H9 (cell line): ENCODE data around the gene PPIL6. TPM values are rescaled to one million over a fixed set of nuclear protein-coding genes. Genes with fewer than 3 reads are reported as not detected.

ENCODE experiments used
- DNase-seq: peaks from one replicate; pipeline ENCODE4 v3.0.0-alpha.2; 2017
- H2AFZ ChIP-seq: one replicate; pipeline ENCODE4 v1.6.1; 2013; ENCODE audit warnings: mild to moderate bottlenecking, low read length, control low read depth, moderate library complexity
- H2AK5ac ChIP-seq: 2 replicates; pipeline ENCODE4 v1.6.1; 2013; ENCODE audit warnings: low read length, control low read depth, mixed read lengths; ENCODE audit not compliant: insufficient read length
- H2BK120ac ChIP-seq: one replicate; pipeline ENCODE4 v1.6.1; 2013; ENCODE audit warnings: low read depth, mild to moderate bottlenecking, low read length, control low read depth, inconsistent platforms; ENCODE audit not compliant: poor library complexity, severe bottlenecking
- H2BK12ac ChIP-seq: 2 replicates; pipeline ENCODE4 v1.6.1; 2013; ENCODE audit warnings: low read length, control low read depth, mixed read lengths, low read depth; ENCODE audit not compliant: insufficient read length
- H2BK15ac ChIP-seq: 2 replicates; pipeline ENCODE4 v1.6.1; 2013; ENCODE audit warnings: low read depth, low read length, control low read depth
- H2BK20ac ChIP-seq: one replicate; pipeline ENCODE4 v1.6.1; 2013; ENCODE audit warnings: low read depth, mild to moderate bottlenecking, low read length, control low read depth, inconsistent platforms; ENCODE audit not compliant: poor library complexity, severe bottlenecking
- H2BK5ac ChIP-seq: 2 replicates; pipeline ENCODE4 v1.6.1; 2013; ENCODE audit warnings: low read length, control low read depth, mixed read lengths; ENCODE audit not compliant: insufficient read length
- H3K14ac ChIP-seq: 2 replicates; pipeline ENCODE4 v1.6.1; 2013; ENCODE audit warnings: low read length, control low read depth; ENCODE audit not compliant: insufficient read depth
- H3K18ac ChIP-seq: 2 replicates; pipeline ENCODE4 v1.6.1; 2013; ENCODE audit warnings: low read depth, mild to moderate bottlenecking, mixed read lengths, low read length, control low read depth; ENCODE audit not compliant: insufficient read length
- H3K23ac ChIP-seq: 2 replicates; pipeline ENCODE4 v1.6.1; 2013; ENCODE audit warnings: low read length, control low read depth, mixed read lengths, low read depth; ENCODE audit not compliant: insufficient read length
- H3K23me2 ChIP-seq: 2 replicates; pipeline ENCODE4 v1.6.1; 2013; ENCODE audit warnings: low read depth, mild to moderate bottlenecking, mixed read lengths, low read length, control low read depth; ENCODE audit not compliant: insufficient read length, poor library complexity, severe bottlenecking
- H3K27ac ChIP-seq: 2 replicates; pipeline ENCODE4 v1.5.1; 2013; ENCODE audit warnings: low read length, control low read depth, mixed read lengths, low read depth; ENCODE audit not compliant: insufficient read length
- H3K27me3 ChIP-seq: 2 replicates; pipeline ENCODE4 v1.6.1; 2013; ENCODE audit warnings: low read length, control low read depth, inconsistent platforms; ENCODE audit not compliant: insufficient read depth
- H3K4ac ChIP-seq: 2 replicates; pipeline ENCODE4 v1.6.1; 2013; ENCODE audit warnings: low read depth, mild to moderate bottlenecking, control low read depth, inconsistent platforms, low read length, moderate library complexity
- H3K4me1 ChIP-seq: 2 replicates; pipeline ENCODE4 v1.6.1; 2013; ENCODE audit warnings: low read length, control low read depth, inconsistent platforms; ENCODE audit not compliant: insufficient read depth
- H3K4me2 ChIP-seq: 2 replicates; pipeline ENCODE4 v1.6.1; 2013; ENCODE audit warnings: low read length, control low read depth, mixed read lengths; ENCODE audit not compliant: insufficient read length, insufficient read depth
- H3K56ac ChIP-seq: 2 replicates; pipeline ENCODE4 v1.6.1; 2013; ENCODE audit warnings: low read depth, mild to moderate bottlenecking, mixed read lengths, low read length, control low read depth; ENCODE audit not compliant: insufficient read length
- H3K79me1 ChIP-seq: 2 replicates; pipeline ENCODE4 v1.6.1; 2013; ENCODE audit warnings: low read depth, mild to moderate bottlenecking, moderate library complexity, low read length, control low read depth, inconsistent platforms; ENCODE audit not compliant: insufficient read depth, poor library complexity, severe bottlenecking
- H3K79me2 ChIP-seq: 2 replicates; pipeline ENCODE4 v1.6.1; 2013; ENCODE audit warnings: low read length, control low read depth, inconsistent platforms; ENCODE audit not compliant: insufficient read depth
- H3K9ac ChIP-seq: 2 replicates; pipeline ENCODE4 v1.6.1; 2013; ENCODE audit warnings: low read length, control low read depth, mixed read lengths; ENCODE audit not compliant: insufficient read length; ENCODE audit errors: extremely low read depth
- H3K9me3 ChIP-seq: one replicate; pipeline ENCODE4 v1.6.1; 2013; ENCODE audit warnings: low read depth, low read length, inconsistent platforms; ENCODE audit not compliant: control insufficient read depth
- H3T11ph ChIP-seq: one replicate; pipeline ENCODE4 v1.6.1; 2013; ENCODE audit warnings: mild to moderate bottlenecking, low read length, control low read depth, inconsistent platforms
- H4K20me1 ChIP-seq: one replicate; pipeline ENCODE4 v1.6.1; 2013; ENCODE audit not compliant: control insufficient read depth, insufficient read length, insufficient read depth
- H4K5ac ChIP-seq: 2 replicates; pipeline ENCODE4 v1.6.1; 2013; ENCODE audit warnings: low read depth, mild to moderate bottlenecking, mixed read lengths, low read length, control low read depth; ENCODE audit not compliant: insufficient read length
- H4K8ac ChIP-seq: replicated peaks from 2 replicates; pipeline ENCODE4 v1.6.1; 2013; ENCODE audit warnings: low read length, control low read depth, mixed read lengths, low read depth; ENCODE audit not compliant: insufficient read length
- H4K91ac ChIP-seq: 2 replicates; pipeline ENCODE4 v1.6.1; 2013; ENCODE audit warnings: low read depth, mild to moderate bottlenecking, moderate library complexity, mixed read lengths, low read length, control low read depth; ENCODE audit not compliant: insufficient read length
- H3K27ac Mint-ChIP-seq, 3 experiments: 2 replicates in 2 of 3; 3 replicates in 1 of 3; pipeline ENCODE4 v1.8.0; 2020 to 2021; ENCODE audit warnings: mixed read lengths in 3 of 3, mild to moderate bottlenecking in 1 of 3, moderate library complexity in 1 of 3
- H3K27me3 Mint-ChIP-seq: 2 replicates; pipeline ENCODE4 v1.8.0; 2021; ENCODE audit warnings: low read depth, mild to moderate bottlenecking, moderate library complexity, mixed read lengths
- H3K36me3 Mint-ChIP-seq, 3 experiments: 2 replicates in 2 of 3; 3 replicates in 1 of 3; pipeline ENCODE4 v1.8.0; 2020 to 2021; ENCODE audit warnings: low read depth in 3 of 3, mixed read lengths in 3 of 3; ENCODE audit not compliant: insufficient read depth in 1 of 3
- H3K4me1 Mint-ChIP-seq, 2 experiments: 2 replicates each; pipeline ENCODE4 v1.8.0; 2020; ENCODE audit warnings: mixed read lengths in 2 of 2
- H3K4me3 Mint-ChIP-seq, 2 experiments: 2 replicates in 1 of 2; 3 replicates in 1 of 2; pipeline ENCODE4 v1.8.0; 2020 to 2021; ENCODE audit warnings: mild to moderate bottlenecking in 2 of 2, mixed read lengths in 2 of 2, moderate library complexity in 1 of 2
- H3K9me3 Mint-ChIP-seq, 2 experiments: 2 replicates in 1 of 2; 3 replicates in 1 of 2; pipeline ENCODE4 v1.8.0; 2020; ENCODE audit warnings: mild to moderate bottlenecking in 2 of 2, mixed read lengths in 2 of 2, moderate library complexity in 1 of 2
- CTCF ChIP-seq: fragments of 200-600 bp; sonication (generic); conservative IDR thresholded peaks from 3 replicates; pipeline ENCODE4 v1.8.0; 2021; ENCODE audit warnings: antibody characterized with exemption, mild to moderate bottlenecking
- WGBS: extraction: QIAGEN DNeasy Blood & Tissue Kit; methylation state at CpG from one replicate; pipeline ENCODE4 v1.1.7; 2013; ENCODE audit warnings: missing lambda C conversion rate, low lambda C conversion rate, mixed read lengths; ENCODE audit not compliant: insufficient read length; ENCODE audit errors: extremely low coverage; 5-methylcytosine and 5-hydroxymethylcytosine counted together
- total RNA-seq: library from RNA; stranded (reverse); gene quantifications from 2 replicates; pipeline ENCODE4 v1.2.1, GENCODE V29; 2021

The PPIL6 gene
- total RNA-seq, 1 experiment from 2014 or later: 1.0 TPM

- H3K23ac ChIP-seq: no peak overlapping the region
- no peak overlapping the region for H2BK15ac ChIP-seq
- no peak overlapping the region for H3K27ac ChIP-seq
- H3K27me3 Mint-ChIP-seq: no peaks in the 10 kb centered on the region; the same call in 1 of the 2 replicates
- no peak overlapping the region for H2BK120ac ChIP-seq
- H2AK5ac ChIP-seq: no peak overlapping the region
- no peak overlapping the region for H2BK12ac ChIP-seq
- H3K23me2 ChIP-seq: no peaks in the 10 kb centered on the region
- no peak overlapping the region for H3K56ac ChIP-seq
- no peak overlapping the region for H3K4ac ChIP-seq
- H3K9me3 ChIP-seq: no peaks in the 10 kb centered on the region
- no peak overlapping the region for H3K4me3 Mint-ChIP-seq
- no peak overlapping the region for H4K91ac ChIP-seq
- H2AFZ ChIP-seq: no peak overlapping the region
- H3K4me1 Mint-ChIP-seq: peaks cover 0 to 3% of the 10 kb centered on the region in 2 experiments; a peak in 1 of 4 replicates
- H4K5ac ChIP-seq: no peak overlapping the region
- H3K4me1 ChIP-seq: no peaks in the 10 kb centered on the region
- no peak overlapping the region for H4K8ac ChIP-seq
- no peak overlapping the region for H3T11ph ChIP-seq
- H3K14ac ChIP-seq: no peak overlapping the region
- H3K18ac ChIP-seq: no peak overlapping the region
- no peak overlapping the region for H3K27ac Mint-ChIP-seq
- H2BK20ac ChIP-seq: no peak overlapping the region
- H3K9me3 Mint-ChIP-seq: no peaks in the 10 kb centered on the region
- no CpG with 5 or more reads among the region's 4 CpGs for WGBS
- no peaks in the 10 kb centered on the region for H3K79me2 ChIP-seq
- no peaks in the 10 kb centered on the region for H3K36me3 Mint-ChIP-seq
- DNase-seq: no peak
- no peaks in the 10 kb centered on the region for H3K27me3 ChIP-seq
- no peak overlapping the region for H3K9ac ChIP-seq
- peak; percentile 58; the same call in 2 of the 3 replicates for TF ChIP-seq CTCF
- no peaks in the 10 kb centered on the region for H4K20me1 ChIP-seq
- no peaks in the 10 kb centered on the region for H3K79me1 ChIP-seq
- H2BK5ac ChIP-seq: no peak overlapping the region
- H3K4me2 ChIP-seq: no peak overlapping the region
Observed at GRCh38 chr6:109397020-109397419, 43.4 kb downstream of the PPIL6 start.
